ENCODE data around the gene NIT1. TPM values are rescaled to one million over a fixed set of nuclear protein-coding genes. Genes with fewer than 3 reads are reported as not detected.

Gene NIT1
- total and polyA plus RNA-seq, 9 of the 15 experiments (the other 6 are each of a cell fraction or from before 2014, with no cell fraction given): 18.4 to 76.0 (median 33.7) TPM

DNA sequence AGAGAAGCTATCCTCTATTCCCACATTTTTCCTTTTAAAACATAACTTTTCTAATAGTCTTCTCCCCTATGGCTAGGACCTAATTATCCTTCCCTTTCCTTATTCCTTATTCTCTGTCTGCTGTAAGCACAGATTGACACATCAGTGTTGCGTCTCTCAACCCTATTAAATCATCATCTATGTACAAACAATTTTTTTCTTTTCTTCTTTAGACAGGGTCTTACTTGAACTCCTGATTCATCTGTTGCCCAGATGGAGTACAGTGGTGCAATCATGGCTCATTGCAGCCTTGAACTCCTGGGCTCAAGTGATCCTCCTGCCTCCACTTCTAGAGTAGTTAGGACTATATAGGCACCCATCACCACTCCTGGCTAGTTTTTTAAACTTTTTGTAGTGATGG is 11.5 kb upstream of the NIT1 start:
- no peak for TF ChIP-seq THRAP3 (IDR thresholded peaks at IDR 0.05; ENCODE audit: borderline replicate concordance)
- TF ChIP-seq JUND (IDR thresholded peaks at IDR 0.05; ENCODE audit: borderline replicate concordance, low read depth, low read length): no peak
- no peak for TF ChIP-seq JUND (tag; IDR thresholded peaks at IDR 0.05; ENCODE audit: borderline replicate concordance, low read depth, low read length)
- no peak for TF ChIP-seq FOXJ2 (tag; IDR thresholded peaks at IDR 0.05)
- no peak for TF ChIP-seq ZC3H4 (CRISPR knock-in tag; IDR thresholded peaks at IDR 0.05; ENCODE audit: borderline replicate concordance)
- no peak for TF ChIP-seq BCL6 (CRISPR knock-in tag; IDR thresholded peaks at IDR 0.05)
- TF ChIP-seq ZNF507 (tag; conservative IDR thresholded peaks at IDR 0.05): no peak
- no peak for TF ChIP-seq SNAPC5 (CRISPR knock-in tag; IDR thresholded peaks at IDR 0.05)
- TF ChIP-seq CREM (IDR thresholded peaks at IDR 0.05; ENCODE audit: low read depth): no peak
- no peak for TF ChIP-seq ZNF124 (CRISPR knock-in tag; IDR thresholded peaks at IDR 0.05)
- TF ChIP-seq RUNX1 (IDR thresholded peaks at IDR 0.05; ENCODE audit: low read depth): no peak
- no peak for TF ChIP-seq ZFP36 (IDR thresholded peaks at IDR 0.05; ENCODE audit: low read depth, low read length, partially characterized antibody)
- no peak for TF ChIP-seq ELF2 (CRISPR knock-in tag; IDR thresholded peaks at IDR 0.05)
- no peak for TF ChIP-seq ZNF699 (CRISPR knock-in tag; IDR thresholded peaks at IDR 0.05; ENCODE audit: insufficient replicate concordance)
- Histone ChIP-seq H3K9me1 (ENCODE audit: control insufficient read depth, insufficient read depth, low read length) (no peaks in the 10 kb centered on the region), H3K4me1 (replicated peaks in 1 of 2; ENCODE audit: control insufficient read depth in 2 of 2, insufficient read depth in 2 of 2, low read length in 2 of 2) (no peaks in the 10 kb centered on the region), H3K9ac (ENCODE audit: insufficient read depth in 1 of 2, low read depth in 2 of 2, low read length in 2 of 2) (no peak overlapping the region), H2AFZ (ENCODE audit: low read depth, low read length) (no peak overlapping the region), H3K4me3 (no peak overlapping the region), H3K4me2 (ENCODE audit: insufficient read depth, low read length) (no peak overlapping the region), H3K27me3 (ENCODE audit: control insufficient read depth in 2 of 2, insufficient read depth in 2 of 2, low read length in 2 of 2) (no peaks in the 10 kb centered on the region), H3K36me3 (ENCODE audit: control insufficient read depth, insufficient read depth, low read length) (peaks cover 77% of the 10 kb centered on the region), H4K20me1 (replicated peaks; ENCODE audit: control insufficient read depth, insufficient read depth, low read length) (no peaks in the 10 kb centered on the region; the same call in 1 of the 2 replicates), H3K27ac (ENCODE audit: extremely low read depth, low read depth, low read length) (no peak overlapping the region), H3K79me2 (ENCODE audit: control insufficient read depth, insufficient read depth, low read length) (peaks cover 72% of the 10 kb centered on the region), H3K9me3 (replicated peaks; ENCODE audit: control insufficient read depth, insufficient read depth, low read depth, low read length) (no peaks in the 10 kb centered on the region)
- FAIRE-seq: no peak
- POLR2A ChIA-PET: interaction anchor here (0.5 to 0.6 kb wide), 2 partner anchors 13 to 22 kb away, joined by 3 read pairs; no protein-coding TSS in a partner anchor
- no peak for ATAC-seq
- intact Hi-C loops (cut with micrococcal nuclease): no loop called here
- CTCF ChIA-PET (ENCODE audit: low intra/inter-chr PET ratio): no interaction called here
- in situ Hi-C loops (cut with MboI): no loop called here
- DNase-seq (ENCODE audit: extremely low read depth in 1 of 4, low spot score in 3 of 4): no peak
- no TSS peak for BruUV-seq (replicated peaks)
- 100% methylated on average over 1 of the region's 1 CpG for WGBS (ENCODE audit: insufficient coverage, low coverage, missing lambda C conversion rate)

Measured in K562 (cell line).